Stimulated activated CD8-positive, alpha-beta memory T cell treated with anti-CD3 and anti-CD28 coated beads, Interleukin-12 subunit alpha, Interleukin-12 subunit beta, amount 100 ng/mL, for 24 hours (primary cell): ENCODE measurements around the gene KRTAP5-2.

Source experiments
- DNase-seq: peaks from one replicate; pipeline ENCODE4 v3.0.0-alpha.2; 2020; ENCODE audit errors: extremely low read depth

Gene KRTAP5-2

DNA sequence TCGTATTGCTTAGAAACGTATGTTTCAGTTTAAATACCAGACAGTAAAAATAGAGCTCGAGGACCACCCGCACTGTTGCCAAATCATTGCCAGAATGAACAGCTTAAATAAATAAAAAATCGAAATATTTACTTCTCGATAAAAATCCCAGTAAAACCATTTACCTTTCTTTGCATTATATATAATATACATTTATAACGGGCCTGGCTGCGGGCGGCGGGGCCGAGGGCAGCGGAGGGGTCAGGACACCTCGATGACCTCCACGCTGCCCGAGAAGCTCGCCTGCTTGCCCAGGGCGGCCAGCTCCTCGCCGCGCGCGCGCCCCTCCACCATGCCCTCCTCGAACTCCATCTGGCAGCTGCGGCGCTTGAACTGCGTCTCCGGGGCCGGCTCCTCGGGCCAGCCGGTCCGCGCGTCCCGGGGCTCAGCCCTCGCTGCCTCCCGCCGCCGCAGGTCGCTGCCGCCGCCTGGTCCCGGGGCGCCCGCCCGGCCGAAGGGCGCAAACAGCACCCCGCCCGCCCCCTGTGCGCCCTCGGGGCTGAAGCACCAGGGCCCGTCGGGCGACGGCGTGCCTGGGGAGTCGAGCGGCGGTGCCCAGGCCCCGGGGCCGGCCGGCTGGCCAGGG, 41.7 kb downstream of the KRTAP5-2 start:
- no peak for DNase-seq

GRCh38 chr11:1555713-1556153, 42.4 kb downstream of the KRTAP5-2 start:
- DNase-seq = no peak

DNA sequence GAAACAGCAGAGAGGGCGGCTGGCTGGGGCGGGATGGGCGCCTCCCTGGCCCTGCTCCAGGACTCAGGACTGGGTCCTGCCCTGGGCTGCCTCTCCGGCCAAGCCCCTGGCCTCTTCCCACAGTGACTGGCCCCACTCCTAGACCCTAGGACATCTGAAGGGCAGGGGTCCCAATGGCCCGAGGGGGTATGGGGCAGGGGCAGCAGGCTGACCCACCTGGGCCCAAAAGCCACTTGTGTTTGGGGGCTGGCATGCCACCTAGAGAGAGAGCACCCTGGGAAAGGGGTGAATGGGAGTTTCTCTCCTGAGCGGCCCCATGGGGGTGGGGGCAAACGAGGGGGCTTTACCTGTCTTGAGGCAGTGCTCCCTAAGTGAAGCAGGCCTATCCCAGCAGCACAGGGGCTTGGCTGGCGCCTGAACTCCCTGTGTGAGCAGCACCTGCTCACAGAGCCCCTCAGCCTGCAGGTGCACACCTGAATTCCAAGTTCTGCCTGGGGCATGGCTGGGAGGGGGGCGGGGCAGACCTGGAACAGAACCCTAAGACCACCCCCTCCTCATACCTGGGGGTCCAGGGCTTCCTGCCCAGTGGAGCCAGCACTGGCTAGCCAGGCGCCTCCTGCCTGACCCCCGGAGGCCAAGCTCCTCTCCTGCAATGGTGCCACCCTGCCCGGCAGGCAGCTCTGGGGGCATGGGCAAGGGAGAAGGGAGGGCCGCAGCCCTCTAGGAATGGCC, 42.9 kb downstream of the KRTAP5-2 start:
- DNase-seq = no peak

GRCh38 chr11:1553808-1554594, 44.1 kb downstream of the KRTAP5-2 start:
- no peak for DNase-seq

GRCh38 chr11:1549338-1550330, 48.5 kb downstream of the KRTAP5-2 start:
- DNase-seq = no peak

DNA sequence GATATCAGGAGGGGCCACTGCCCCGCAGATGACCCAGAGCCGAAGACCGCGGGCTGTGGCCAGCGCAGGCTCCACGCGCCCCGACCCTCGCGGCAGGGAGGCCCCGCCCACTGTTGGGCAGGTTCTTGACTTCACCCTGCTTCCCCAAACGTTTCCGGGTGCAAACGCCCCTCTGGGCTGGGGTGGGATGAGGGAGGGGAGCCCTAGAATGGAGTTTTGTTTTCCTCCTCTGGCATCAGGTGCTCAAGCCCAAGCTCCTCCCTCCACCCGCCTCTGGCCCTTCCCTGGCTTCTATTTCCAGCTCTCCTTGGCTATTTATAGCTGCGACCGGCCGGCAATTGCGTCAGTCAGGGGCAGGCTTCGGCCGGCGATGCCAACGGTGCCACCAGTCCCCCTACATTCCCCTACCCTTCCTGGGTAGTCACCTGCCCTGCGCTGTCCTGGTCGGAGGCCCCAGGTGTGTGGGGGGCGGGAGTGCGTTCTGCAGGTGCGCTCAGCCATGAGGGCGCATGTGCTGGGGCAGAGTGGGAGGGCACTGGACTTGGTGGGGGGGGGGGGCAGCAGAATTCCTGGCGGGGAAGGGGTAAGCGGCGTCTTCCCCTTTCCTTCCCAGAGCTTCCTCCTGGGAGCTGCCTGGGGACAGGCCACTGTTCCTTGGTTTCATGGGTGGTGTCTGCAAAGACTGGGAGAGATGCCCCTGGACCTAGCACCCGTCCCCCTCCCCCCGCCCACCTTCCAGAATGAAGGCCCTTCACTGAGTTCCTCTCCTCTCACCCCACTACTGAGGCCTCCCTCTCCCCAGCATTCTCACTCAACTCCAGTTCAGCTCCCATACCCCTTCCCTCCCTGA, 49.6 kb downstream of the KRTAP5-2 start:
- DNase-seq = no peak

DNA sequence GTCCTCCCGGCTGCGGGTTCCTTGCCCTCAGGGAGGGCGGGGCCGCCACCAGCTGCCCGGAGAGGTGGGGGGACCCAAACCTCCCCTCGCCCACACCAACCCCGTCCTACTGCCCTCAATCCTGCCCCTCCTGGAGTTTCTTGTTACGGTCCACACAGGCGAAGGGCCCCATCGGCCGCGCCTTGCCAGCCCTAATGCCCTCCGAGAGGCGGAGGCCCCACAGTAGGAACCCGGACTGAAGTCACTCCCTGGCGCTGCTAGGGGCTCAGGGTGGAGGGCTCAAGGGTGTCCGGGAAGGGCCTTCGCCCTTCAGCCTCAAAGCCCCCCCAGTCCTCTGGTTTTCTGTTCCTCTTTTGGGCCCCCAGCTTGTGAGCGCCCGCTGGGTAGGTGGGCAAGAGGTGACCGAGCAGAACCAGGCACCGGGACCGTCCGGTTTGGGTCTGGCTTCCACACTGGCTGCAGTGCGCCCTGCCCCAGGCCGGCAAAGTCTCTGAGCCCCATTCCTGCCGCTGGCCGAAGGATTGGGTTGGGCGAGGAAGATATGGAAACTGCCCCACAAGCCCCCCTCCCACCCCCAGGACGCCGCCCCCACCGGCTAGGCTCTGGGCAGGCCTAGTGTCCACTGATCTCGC, 50.5 kb downstream of the KRTAP5-2 start:
- no peak for DNase-seq
